GM12801 (cell line): ENCODE results near the gene DMXL2.

Source experiments
- CTCF ChIP-seq: IDR thresholded peaks from one replicate; pipeline ENCODE4 v1.5.1; 2011; ENCODE audit warnings: control low read depth; ENCODE audit not compliant: insufficient read length; ENCODE audit errors: extremely low read depth

DMXL2 gene

GRCh38 chr15:51576911-51577500 lies 45.6 kb downstream of the DMXL2 start:
- TF ChIP-seq CTCF, result no peak

- TF ChIP-seq CTCF, result no peak
Observed at GRCh38 chr15:51576286-51576850, 46.2 kb downstream of the DMXL2 start.

GRCh38 chr15:51575775-51576174 lies 46.8 kb downstream of the DMXL2 start:
- TF ChIP-seq CTCF, result no peak

- TF ChIP-seq CTCF, result no peak
Observed at GRCh38 chr15:51561271-51561670, 61.3 kb downstream of the DMXL2 start.

- TF ChIP-seq CTCF, result no peak
Observed at GRCh38 chr15:51558876-51559275, 63.7 kb downstream of the DMXL2 start.

GRCh38 chr15:51558411-51558810 lies 64.2 kb downstream of the DMXL2 start:
- no peak for TF ChIP-seq CTCF

GRCh38 chr15:51550841-51551240 lies 71.7 kb downstream of the DMXL2 start:
- TF ChIP-seq CTCF, result no peak
